ENCODE measurements around the gene SMG7. TPM values are rescaled to one million over a fixed set of nuclear protein-coding genes. Genes with fewer than 3 reads are reported as not detected.

Gene SMG7
- total RNA-seq, 1 experiment from 2014 or later: 54.1 TPM

DNA sequence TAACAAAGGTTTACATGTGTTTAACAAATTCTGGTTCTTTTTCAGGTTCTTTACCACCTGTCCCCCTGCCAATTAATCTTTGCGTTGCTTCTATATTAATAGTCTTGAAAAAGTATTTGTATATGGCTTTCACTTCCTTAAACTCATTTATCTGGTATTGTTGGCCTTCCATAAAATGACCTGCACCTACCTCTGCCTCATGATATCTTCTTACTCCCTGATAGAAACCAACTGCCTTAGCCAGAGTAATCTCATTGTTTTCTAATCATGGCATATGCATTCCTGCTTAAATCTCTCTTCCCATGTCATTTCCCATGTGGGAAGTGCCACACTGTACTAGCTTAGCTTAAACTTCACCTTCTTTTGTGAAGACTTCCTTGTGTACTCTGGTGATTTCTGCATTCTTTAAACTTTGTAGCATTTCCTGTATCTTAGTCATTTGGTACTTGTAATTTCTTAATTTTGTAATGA lies 8.7 kb downstream of the SMG7 start:
- peaks cover 99% of the 10 kb centered on the region for H3K79me2 ChIP-seq (ENCODE audit: insufficient read depth, low read length)
- RAD21 ChIA-PET (ENCODE audit: low non-redundant PET in 1 of 2, low total read pairs in 2 of 2, uncharacterized antibody in 2 of 2, unreplicated experiment in 2 of 2): no interaction called here
- no peak for DNase-seq (ENCODE audit: low read depth, low spot score)

More for the DNA sequence above, 8.7 kb downstream of the SMG7 start:
- H3K4me2 ChIP-seq (ENCODE audit: low read length): no peak overlapping the region
- no TSS peak for BruUV-seq (replicated peaks)
- no peak overlapping the region for H3K27ac ChIP-seq (ENCODE audit: low read depth, low read length)
- TF ChIP-seq ELF1 (IDR thresholded peaks at IDR 0.05; ENCODE audit: borderline replicate concordance, low read depth) (no peak), POLR2AphosphoS5 (IDR thresholded peaks at IDR 0.05; ENCODE audit: low read depth, low read length) (no peak), ZFX (IDR thresholded peaks at IDR 0.05) (no peak), CBX3 (IDR thresholded peaks at IDR 0.05; ENCODE audit: low read depth) (no peak), SIN3A (IDR thresholded peaks at IDR 0.05; ENCODE audit: low read depth) (no peak), ZNF274 (IDR thresholded peaks at IDR 0.05; ENCODE audit: low read depth, low read length) (no peak), POLR2A (IDR thresholded peaks at IDR 0.05; ENCODE audit: borderline replicate concordance, extremely low read depth, insufficient read depth, insufficient read length) (no peak), CTCF (IDR thresholded peaks at IDR 0.05 in 2 of 3, conservative IDR thresholded peaks at IDR 0.05 in 1 of 3; ENCODE audit: borderline replicate concordance in 1 of 3, insufficient read depth in 1 of 3, low read depth in 2 of 3, low read length in 2 of 3) (no peak), FOSL1 (IDR thresholded peaks at IDR 0.05; ENCODE audit: low read depth) (no peak), CEBPB (IDR thresholded peaks at IDR 0.05; ENCODE audit: low read depth) (no peak), JUND (IDR thresholded peaks at IDR 0.05) (no peak), YY1 (IDR thresholded peaks at IDR 0.05; ENCODE audit: extremely low read depth, insufficient replicate concordance, low read depth, low read length) (no peak), SP1 (IDR thresholded peaks at IDR 0.05; ENCODE audit: low read depth) (no peak), RAD21 (IDR thresholded peaks at IDR 0.05; ENCODE audit: low read depth) (no peak)
- POLR2A ChIA-PET: no interaction called here
- no peaks in the 10 kb centered on the region for H3K9me3 ChIP-seq (ENCODE audit: control insufficient read depth in 1 of 2, insufficient read depth in 1 of 2, low read depth in 1 of 2, low read length in 2 of 2)
- H3K4me1 ChIP-seq (ENCODE audit: control insufficient read depth in 1 of 2, insufficient read depth in 2 of 2, low read length in 2 of 2): no peaks in the 10 kb centered on the region
- H3K9me2 ChIP-seq (ENCODE audit: insufficient read depth): no peaks in the 10 kb centered on the region
- H3K9ac ChIP-seq (ENCODE audit: low read length): no peak overlapping the region
- H3K36me3 ChIP-seq (ENCODE audit: control insufficient read depth in 1 of 2, insufficient read depth in 2 of 2, low read length in 2 of 2): no peaks in the 10 kb centered on the region; a peak in 1 of 4 replicates
- CTCF ChIA-PET: no interaction called here
- H4K20me1 ChIP-seq (ENCODE audit: insufficient read depth): peaks cover 33% of the 10 kb centered on the region
- no peak overlapping the region for H2AFZ ChIP-seq (ENCODE audit: low read depth, low read length, poor library complexity, severe bottlenecking)
- intact Hi-C loops (cut with micrococcal nuclease): no loop called here
- no peak overlapping the region for H3K4me3 ChIP-seq (replicated peaks in 1 of 2; ENCODE audit: low read depth in 1 of 2, low read length in 2 of 2)
- H3K27me3 ChIP-seq (ENCODE audit: insufficient read depth, low read length): no peaks in the 10 kb centered on the region
- no peak for ATAC-seq
